GM21825 (cell line): ENCODE data around the gene OBI1.
"Not testable (repeated sequence)": the region's sequence is repeated elsewhere in the genome, so short reads cannot be mapped to it uniquely, and the experiment has no call there.

Experiments
- ATAC-seq: cut with Tn5 transposase; IDR thresholded peaks from one replicate; pipeline ENCODE4 v1.9.1; 2021; ENCODE audit warnings: mild to moderate bottlenecking, moderate library complexity; ENCODE audit not compliant: unreplicated experiment

The OBI1 gene

DNA sequence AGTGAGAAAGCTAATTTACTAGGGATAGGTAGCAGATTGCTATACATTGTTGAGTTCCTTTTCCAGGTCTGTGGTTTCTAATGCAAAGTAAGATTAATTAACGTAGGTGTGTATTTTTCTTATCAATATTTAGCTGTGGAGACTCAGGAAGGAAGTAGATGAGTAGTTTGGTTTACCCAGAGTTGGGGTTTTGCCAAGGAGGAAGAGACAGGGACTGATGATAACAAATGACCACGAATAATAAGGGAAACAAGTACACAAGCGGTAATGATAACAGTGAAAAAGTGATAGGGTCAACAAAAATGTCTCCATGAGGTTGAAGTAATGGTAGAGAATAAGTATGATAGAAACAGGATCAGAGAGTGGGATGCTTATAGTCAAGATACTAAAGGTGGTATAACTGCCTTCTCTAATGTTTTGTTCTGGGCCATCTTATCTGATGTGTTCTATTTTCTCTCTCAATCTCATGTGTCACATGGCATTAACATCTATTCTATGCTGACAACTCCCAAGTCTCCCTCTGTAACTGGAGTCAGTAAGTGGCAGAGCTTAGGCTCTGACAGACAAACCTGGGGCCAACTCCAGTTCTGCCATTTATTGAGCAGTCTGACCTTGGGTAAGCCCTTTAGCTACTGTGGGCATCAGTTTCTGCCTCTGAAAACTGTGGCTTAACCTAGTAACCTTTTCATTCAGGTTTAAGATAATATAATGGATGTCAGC lies 8.8 kb downstream of the OBI1 start:
- no peak for ATAC-seq

DNA sequence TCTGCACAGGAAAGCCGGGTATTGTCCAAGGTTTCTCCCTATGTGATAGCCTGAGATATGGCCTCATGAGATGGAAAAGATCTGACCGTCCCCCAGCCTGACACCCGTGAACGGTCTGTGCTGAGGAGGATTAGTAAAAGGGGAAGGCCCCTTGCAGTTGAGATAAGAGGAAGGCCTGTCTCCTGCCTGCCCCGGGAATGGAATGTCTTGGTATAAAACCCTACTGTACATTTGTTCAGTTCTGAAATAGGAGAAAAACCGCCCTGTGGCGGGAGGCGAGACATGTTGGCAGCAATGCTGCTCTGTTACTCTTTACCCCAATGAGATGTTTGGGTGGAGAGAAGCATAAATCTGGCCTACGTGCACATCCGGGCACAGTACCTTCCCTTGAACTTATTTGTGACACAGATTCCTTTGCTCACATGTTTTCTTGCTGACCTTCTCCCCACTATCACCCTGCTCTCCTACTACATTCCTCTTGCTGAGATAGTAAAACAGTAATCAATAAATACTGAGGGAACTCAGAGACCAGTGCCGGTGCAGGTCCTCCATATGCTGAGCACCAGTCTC lies 11.8 kb downstream of the OBI1 start:
- ATAC-seq, result not testable (repeated sequence)

DNA sequence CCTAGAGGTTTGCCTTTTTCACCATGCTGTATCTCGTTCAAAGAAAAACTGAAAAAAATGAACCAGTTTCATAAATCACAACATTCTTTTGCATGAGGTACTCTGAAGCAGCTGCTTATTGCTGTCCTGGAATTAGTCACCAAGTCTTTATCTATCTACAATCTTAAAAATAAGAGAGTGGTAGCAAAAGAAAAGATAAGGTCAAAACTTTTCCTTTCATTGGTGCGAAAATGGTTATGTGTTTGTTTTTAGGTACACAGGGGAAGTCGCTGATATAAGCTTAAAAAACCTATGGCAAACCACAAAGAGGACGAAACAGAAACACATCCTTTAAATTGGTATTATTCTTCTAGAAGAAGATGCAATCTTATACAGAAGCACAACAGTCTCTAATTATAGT lies 20.7 kb downstream of the OBI1 start:
- ATAC-seq, result no peak

DNA sequence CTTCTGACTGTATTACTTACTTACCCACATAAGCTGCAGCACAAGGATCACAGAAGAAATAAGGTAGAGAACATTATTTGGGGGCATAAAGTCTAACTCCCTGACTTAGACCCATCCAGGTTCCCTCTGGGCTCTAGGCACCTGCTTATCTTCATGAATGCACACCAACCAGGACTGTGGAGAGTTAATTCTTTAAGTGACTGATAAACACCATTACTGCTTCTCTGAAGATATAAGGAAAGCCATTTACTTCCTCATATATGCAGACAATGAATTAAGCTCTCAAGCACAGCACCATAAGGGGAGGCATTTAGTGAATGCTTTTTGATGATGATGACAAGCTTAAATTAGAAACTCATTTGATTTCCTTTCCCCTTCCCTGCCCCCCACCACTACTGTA lies 22.5 kb downstream of the OBI1 start:
- no peak for ATAC-seq

DNA sequence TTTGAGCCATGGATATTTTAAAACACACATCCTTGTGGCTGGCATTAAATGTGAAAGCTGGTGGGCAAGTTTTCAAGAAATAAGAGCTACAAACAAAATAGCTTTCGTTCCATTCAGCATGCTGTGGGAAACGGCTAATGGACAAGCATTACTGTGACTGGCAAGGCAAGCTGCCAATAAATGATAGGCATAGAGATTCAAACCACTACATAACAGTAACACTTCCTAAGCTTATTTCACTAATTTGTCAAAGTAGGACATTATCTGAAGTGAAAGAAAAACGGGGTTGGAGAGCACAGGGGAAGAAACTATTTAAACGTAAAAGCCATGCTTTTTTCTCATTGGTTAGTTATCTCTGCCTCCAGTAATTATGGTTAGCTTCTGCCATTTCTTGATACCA lies 26.0 kb downstream of the OBI1 start:
- no peak for ATAC-seq

DNA sequence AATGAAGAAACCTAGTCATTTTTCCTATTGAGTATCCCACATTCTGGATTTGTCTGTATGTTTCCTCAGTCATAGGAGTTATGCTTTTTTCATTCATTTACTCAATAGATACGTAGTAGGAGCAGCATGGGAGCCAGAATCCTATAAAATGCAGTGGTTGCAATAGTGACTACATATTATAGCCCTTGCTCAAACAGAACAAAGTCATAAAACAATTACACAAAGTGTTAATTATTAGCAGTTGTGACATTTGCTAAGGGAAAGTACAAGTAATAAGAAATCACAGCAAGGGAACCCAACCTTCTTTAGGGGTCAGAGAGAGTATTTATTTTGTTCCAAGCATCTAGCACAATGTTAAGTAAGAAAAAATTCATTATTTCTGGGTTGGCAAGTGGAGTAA lies 27.9 kb downstream of the OBI1 start:
- no peak for ATAC-seq

DNA sequence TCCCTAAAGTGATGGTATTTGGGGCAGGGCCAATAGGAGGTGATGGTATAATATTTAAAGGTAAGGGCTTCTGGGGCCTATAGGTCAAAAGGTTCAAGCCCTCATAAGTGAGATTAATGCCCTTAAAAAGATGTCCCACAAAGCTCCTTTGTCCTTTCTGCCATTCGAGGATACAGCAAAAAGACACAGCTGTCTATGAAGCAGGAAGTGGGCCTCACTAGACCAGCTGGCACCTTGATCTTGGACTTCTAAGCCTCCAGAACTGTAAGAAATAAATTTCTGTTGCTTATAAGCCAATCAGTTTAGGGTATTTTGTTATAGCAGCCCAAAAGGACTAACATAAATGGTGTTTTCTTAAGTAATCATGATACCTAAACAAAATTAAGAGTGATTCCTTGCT lies 28.4 kb downstream of the OBI1 start:
- ATAC-seq, result no peak

DNA sequence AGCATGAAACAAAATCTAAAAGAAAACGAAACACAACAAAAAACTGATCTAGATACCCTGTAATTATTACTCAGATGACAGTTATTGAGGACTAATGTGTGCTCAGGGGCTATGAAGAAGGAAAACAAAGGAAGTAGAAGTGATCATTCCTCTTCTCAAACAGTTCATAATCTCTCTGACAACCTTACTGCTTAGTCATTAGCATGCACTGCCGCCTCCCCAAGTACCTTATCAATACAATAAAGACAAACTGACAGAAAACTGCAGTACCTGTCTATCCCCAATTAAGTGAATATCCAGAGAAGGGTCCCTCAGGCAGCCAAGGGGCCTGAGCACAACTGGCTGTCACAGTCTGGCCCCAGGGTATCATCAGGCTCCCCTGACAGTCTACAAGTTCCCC lies 33.6 kb downstream of the OBI1 start:
- ATAC-seq, result no peak

DNA sequence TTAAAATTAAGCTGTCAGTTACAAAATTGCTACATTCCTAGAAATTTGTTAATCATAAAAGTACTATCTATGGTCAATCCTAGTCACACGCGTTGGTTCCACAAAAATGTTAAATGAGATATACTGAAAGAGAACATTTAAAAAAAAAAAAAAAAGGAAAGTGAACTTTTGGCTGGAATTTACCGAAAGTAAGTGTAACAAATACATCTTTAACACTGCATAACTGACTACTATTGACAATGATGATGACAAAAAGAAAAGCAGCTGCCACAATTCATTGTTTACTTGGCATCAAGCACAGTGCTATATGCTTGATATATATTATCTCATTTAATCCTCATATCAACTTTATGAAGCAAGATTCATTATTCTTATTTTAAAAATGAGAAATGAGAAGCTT lies 35.8 kb downstream of the OBI1 start:
- no peak for ATAC-seq

DNA sequence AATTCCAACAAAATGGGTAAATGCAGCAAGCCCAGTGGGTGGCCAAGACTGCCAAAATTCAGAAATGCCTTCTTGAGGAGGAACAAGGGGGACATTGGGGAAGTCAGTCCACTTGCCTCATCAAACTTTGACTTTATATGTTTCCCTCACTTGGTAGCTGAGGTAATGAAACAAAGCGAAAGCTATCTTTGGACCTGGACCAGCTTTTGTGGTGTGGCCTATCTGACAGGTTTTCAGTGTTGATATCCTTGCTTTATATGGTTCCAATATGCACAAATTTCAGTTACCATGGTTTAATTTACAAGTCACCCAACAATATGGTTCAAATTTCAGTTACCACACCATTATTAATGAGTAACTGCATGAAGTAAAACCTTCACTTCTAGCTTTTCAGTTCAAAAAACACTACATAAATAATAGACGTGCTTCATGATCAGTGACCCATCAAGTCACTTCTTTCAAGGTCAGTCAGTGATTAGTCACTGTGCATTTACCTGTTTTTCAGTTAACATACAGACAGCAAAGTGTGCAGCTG lies 38.0 kb downstream of the OBI1 start:
- no peak for ATAC-seq

DNA sequence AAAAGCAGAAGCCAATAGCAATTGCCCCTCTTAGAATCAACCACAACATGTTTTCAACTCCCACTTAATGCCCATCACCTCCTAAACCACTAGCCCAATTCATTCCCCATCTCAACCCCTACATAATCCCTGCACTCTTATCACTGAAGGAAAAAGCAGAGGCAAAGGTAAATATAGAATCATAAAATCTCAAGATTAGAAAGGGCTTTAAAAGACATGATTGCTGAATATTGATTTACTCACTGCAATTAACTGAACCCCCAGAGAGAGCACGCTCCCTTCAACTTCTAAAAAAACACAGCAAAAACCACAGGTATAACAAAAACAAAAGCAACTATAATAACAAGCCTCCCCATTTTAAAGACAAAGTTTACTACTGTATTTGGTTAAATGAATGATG lies 40.5 kb downstream of the OBI1 start:
- ATAC-seq, result no peak

DNA sequence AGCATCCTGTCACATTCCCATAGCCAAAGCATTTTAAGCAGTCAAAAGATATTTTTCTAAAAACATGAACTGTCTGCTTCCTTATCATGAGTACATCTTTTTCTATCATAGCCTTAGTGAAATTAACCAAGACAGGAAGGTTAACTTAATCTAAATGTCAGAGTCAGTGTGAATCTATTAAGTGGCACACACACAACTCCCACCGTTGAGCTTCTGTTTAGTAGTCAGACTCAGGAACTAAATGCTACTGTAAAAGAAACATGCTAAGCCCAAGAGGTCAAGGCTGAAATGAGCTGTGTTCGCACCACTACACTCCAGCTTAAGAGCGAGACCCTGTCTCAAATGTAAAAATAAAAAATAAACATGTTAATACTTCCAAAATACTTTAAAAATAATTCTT lies 47.9 kb downstream of the OBI1 start:
- no peak for ATAC-seq

DNA sequence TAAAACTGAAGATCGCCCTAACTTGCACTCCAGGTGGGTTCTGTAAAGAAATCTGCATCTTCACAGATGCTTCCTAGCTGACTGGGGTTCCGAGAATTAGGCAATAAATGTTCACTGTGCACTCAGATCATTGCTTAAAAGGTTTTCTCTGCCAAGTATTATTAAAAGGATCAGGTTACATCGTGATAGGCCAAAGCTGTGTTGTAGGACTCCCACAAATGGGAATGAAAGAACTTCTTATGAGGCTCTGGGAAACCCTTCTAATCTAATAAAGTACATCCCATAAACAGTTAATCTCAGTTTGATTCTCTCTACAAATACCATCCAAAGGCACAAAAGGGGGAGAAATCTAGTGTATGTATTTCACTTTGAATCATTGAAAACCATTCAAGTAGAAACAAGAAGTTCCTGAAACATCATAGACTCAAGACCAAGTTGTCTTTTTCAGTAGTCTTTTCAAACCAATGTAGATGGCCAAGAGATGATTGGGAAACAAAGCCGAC lies 48.5 kb downstream of the OBI1 start:
- ATAC-seq, result no peak

DNA sequence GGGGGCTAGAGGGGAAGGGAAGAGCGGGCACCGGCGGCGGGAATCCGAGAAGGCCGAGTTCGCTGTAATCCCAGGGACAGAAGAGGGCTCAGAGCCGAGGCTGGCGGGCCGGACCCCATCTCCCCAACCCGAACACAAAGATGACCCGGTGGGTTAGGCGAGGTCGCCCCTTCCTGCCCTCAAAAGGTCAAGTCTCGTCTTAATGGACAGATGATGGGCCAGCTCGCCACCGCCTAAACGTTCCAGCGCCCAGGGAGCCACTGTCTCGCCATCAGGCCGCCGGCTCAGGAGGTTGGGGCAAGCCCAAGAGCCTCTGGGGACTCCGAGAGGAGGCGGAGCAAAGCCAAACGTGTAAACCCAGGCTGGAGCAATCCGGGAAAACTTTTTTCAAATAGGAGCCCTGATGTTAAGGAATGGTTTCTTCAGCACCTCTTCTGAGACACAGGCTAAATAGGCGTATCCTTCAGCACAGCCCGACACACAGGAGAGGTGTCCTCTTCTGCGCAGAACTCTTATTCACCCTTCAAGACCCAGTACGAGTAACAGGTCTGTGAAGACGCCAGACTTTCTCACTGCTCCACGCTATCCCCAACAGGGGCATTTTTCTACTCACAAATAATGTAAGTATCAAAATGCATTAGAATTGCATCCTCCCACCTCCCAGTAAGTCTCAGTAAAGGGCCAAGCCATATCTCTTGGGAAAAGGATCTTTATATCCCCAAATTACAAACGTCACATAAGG lies 49.3 kb downstream of the OBI1 start:
- no peak for ATAC-seq

DNA sequence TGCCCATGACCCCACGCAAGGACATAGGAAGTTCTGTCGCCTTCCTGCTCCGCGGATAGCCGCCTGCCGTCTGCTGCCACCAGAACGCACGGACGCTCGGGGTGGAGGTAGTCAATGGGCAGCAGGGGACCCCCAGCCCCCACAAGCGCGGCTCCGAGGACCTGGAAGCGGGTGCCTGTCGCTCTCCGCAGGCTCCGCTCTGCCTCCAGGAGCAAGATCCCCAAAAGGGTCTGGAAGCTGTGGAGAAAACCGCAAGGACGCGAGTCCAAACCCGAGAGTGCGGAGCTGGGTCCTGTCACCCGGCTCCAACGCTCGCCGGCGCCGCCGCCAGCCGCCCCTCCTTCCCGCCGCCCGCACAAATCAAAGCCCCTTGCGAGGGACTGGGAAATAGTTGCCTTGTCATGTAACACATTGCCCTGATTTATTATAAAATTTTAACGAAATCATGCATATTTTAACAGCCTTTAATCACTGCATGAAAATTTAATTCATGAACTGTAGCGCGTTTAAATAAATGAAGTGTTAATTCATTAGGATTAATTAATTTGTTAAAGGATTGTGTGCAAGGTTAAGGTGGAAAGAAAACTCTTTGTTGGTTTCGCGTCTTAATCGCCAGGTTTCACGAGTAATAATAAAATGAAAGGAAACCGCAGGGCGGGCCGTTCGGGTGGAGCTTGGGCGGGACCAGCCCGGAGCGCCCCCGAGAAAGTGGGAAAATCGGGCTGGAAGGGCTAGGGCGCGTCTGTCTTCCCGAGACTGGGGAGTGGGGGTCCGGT lies 50.1 kb downstream of the OBI1 start:
- ATAC-seq, result no peak

DNA sequence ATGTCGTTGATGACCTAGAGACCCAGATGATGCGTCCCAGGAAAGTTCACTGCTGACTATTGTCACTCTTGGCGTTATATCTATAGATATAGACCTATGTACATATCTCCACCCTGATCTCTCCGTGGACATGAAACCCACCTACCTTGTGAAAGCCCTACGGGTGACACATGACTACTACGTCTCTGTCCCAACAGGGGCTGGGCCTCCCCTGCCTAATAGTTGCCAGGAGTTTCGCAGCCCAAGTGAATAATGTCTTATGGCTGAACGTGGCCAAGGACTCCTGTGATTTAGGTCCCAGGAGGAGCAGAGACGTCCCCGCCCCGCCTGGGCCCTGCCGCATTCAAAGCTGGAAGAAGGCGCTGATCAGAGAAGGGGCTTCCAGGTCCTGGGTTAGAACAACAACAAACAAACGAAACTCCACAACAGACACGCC lies 50.7 kb downstream of the OBI1 start:
- no peak for ATAC-seq

DNA sequence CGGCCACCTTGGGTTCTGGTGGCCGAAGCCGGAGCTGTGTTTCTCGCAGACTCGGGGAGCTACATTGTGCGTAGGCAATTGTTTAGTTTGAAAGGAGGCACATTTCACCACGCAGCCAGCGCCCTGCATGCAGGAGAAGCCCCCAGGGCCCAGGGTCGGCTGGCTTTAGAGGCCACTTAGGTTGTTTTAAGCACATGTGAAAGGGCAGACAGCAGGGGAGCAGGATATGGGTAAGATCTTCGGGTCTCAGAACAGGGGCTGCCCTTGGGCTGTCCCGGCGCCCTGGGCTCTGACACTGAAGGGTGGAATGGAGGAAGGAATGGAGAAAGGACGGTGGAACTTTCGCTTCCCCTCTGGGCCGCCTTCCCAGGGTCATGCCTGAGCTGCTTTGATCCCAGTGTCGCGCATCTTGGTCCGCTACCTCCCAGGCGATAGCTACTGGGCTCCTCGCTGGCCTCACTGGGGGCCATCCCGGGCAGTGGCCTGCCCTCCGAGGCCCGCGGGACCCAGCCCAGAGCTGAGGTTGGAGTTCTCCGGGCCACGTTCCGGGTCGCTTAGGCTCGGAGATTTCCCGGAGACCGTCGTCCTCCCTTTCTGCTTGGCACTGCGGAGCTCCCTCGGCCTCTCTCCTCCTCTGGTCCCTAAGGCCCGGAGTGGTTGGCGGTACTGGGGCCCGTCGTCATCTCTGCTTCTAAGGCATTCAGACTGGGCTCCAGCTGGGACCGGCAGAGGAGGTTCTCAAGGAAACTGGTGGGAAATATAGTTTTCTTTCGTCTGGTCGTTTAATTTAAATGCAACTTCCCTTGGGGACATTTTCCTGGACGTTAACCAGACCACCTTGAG lies 51.3 kb downstream of the OBI1 start:
- no peak for ATAC-seq

DNA sequence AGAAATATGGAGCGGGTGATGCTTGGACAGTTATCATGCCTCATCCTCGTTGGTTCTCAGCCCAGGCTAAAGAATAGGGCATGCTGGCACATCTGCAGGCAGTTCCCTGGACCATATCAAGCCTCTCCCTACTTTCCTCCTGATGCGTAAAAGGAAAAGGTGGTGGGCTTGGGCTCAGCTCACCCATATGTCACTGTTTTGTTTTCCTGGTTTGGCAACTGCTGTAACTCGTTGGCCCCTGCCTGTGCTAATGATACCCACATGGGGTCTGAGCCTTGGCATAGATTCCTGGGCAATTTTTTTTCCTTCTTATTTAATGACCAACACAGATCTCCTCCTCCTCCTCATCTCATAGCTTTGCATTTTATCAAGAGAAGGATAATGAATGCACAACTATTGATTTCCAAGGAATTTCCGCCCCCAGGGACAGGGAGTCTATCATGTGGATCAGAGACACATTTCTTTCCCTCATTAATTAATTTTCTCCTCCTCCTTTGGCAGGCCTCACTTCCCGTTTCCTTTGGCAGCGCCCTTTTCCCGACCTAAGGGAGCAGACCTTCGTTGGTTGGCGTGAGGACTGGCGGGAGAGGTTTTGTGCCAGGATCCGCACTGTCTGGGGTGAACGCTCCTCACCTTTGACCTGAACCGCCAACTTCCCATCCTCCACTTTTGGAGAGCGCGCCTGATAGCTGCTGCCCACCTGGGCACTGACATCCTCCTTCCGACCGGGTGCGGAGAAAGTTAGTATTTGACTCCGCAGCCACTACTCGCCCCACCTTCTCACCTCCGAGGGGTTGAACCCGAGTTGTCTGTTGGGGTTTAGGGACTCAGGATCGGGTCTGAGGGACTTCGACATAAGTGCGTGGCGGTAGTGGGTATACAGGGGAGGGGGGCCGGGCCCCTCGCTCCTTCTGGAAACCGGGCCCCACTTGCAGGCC lies 52.2 kb downstream of the OBI1 start:
- ATAC-seq, result no peak
